Cardiac fibroblast (primary cell): ENCODE results near the gene CAPN2.

Source experiments
- DNase-seq, 2 donors: peaks; one replicate each; pipeline versions ENCODE4 v3.0.0 to v3.0.0-alpha.2; 2010; ENCODE audit warnings: low read depth in 2 of 2
- H3K4me3 ChIP-seq, 2 donors: replicated peaks in 1 of 2; 1 replicate in 1 of 2; 2 replicates in 1 of 2; pipeline ENCODE4 v1.5.1; 2011; ENCODE audit warnings: low read depth in 2 of 2, low read length in 2 of 2, mild to moderate bottlenecking in 2 of 2, moderate library complexity in 1 of 2
- TF ChIP-seq, protein P1 (sequence below): IDR thresholded peaks from one replicate; pipeline ENCODE4 v1.5.1; 2011; ENCODE audit warnings: low read depth, mild to moderate bottlenecking, low read length, inconsistent platforms

The CAPN2 gene

DNA sequence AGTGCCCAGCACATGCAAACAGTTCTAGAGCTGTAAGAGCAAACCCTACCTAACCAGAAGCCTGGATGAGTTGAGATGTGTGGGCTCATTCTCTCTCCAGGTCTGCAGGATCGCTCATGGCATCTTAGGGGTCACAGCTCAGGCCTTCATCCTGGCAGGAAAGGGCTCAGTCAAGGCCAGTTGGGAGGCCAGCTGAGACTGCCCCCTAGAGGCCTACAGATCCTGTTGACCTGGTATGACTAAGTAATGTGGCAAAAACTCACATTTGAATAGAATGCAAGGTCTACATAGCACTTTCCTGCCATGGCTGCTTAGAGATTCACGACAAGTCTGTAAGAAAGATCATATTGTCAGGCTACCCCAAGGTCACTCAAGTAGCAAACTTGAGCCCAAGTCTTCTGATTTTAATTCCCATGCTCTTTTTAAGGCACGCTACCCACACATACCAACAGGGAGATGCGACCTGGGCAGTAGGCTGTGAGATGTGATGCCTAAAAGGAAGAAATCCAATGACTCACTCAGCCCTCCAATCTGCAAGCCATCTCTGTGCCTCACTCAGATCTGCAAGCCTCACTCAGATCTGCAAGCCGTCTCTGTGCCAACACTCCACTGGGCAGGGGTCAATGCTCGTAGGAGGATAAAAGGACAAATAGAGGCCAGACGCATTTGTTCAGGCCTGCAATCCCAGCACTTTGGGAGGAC lies 41.7 kb upstream of the CAPN2 start:
- no peak overlapping the region for H3K4me3 ChIP-seq
- DNase-seq, result peak; percentile 29 to 59
- TF ChIP-seq, protein P1, sequence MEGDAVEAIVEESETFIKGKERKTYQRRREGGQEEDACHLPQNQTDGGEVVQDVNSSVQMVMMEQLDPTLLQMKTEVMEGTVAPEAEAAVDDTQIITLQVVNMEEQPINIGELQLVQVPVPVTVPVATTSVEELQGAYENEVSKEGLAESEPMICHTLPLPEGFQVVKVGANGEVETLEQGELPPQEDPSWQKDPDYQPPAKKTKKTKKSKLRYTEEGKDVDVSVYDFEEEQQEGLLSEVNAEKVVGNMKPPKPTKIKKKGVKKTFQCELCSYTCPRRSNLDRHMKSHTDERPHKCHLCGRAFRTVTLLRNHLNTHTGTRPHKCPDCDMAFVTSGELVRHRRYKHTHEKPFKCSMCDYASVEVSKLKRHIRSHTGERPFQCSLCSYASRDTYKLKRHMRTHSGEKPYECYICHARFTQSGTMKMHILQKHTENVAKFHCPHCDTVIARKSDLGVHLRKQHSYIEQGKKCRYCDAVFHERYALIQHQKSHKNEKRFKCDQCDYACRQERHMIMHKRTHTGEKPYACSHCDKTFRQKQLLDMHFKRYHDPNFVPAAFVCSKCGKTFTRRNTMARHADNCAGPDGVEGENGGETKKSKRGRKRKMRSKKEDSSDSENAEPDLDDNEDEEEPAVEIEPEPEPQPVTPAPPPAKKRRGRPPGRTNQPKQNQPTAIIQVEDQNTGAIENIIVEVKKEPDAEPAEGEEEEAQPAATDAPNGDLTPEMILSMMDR, result peak; percentile 65

DNA sequence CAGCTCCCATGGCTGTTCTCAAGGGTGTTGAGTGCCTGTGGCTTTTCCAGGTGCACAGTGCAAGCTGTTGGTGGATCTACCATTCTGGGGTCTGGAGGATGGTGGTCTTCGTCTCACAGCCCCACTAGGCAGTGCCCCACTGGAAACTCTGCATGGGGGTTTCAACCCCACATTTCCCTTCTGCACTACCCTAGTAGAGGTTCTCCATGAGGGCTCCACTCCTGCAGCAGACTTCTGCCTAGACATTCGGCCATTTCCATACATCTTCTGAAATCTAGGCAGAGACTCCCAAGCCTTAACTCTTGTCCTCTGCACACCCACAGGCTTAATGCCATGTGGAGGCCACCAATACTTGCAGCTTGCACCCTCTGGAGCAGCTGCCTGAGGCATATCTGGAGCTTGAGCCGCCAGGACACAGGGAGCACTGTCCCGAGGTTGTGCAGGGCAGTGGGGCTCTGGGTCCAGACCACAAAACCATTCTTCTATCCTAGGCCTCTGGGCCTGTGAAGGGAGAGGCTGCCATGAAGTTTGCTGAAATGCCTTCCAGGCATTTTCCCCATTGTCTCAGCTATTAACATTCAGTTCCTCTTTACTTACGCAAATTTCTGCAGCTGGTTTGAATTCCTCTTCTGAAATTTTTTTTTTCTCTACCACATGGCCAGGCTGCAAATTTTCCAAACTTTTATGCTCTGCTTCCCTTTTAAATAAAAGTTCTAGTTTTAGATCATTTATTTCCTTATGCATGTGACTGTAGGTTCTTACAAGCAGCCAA lies 38.0 kb upstream of the CAPN2 start:
- H3K4me3 ChIP-seq, result no peak overlapping the region
- TF ChIP-seq, protein P1, result no peak
- no peak for DNase-seq

DNA sequence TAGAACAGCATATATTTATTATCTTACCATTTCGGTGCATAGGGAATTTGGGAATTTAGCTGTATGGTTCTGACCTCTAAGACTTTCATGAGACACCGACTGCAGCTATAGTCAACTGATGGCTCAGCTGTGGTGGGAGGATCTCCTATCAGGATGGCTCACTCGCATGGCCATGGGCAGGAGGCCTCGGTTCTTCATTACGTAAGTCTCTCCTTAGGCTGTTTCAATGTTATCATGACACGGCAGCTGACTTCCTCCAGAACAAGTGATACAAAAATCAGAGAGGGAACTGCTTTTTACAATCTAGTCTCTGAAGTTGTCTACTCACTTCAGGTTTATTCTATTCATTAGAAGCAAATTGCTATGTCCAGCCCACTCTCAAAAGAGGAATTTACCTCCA lies 33.5 kb upstream of the CAPN2 start:
- TF ChIP-seq, protein P1, result no peak
- no peak for DNase-seq

DNA sequence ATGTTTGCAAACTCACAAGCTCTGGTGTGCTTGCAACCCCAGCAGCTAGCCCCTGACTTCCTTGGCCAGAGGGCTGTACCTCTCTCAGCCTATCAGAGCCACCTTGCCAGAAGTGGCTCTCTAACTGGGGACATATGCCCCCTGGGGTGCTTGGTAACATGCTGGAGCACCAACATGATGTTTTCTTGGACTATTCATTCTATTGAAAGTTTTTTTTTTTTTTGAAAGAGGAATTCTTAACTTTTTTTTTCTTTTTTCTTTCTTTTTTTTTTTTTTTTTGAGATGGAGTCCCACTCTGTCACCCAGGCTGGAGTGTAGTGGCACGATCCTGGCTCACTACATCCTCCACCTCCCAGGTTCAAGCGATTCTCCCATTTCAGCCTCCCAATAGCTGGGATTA lies 32.2 kb upstream of the CAPN2 start:
- TF ChIP-seq, protein P1, result no peak
- H3K4me3 ChIP-seq, result no peak overlapping the region
- no peak for DNase-seq

More for the DNA sequence above, 33.5 kb upstream of the CAPN2 start:
- H3K4me3 ChIP-seq, result no peak overlapping the region

DNA sequence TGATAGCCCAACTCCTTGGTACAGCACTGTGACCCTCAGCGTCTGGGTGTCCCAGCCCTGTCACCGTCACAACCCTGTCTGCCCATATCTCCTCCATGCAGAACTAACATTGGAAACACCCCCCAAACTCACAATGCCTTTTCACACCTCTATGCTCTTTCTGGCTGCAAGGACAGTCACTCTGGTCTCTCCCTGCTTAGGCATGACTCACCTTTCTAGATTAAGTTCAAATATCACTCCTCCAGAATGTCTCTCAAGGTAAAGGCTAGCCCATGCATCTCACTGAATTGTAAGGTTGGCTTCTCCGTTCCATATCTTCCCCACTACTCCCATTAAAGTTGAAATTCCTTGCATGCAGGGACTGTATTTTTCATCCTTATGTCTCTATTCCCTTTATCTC lies 29.8 kb upstream of the CAPN2 start:
- no peak for DNase-seq
- TF ChIP-seq, protein P1, result no peak

DNA sequence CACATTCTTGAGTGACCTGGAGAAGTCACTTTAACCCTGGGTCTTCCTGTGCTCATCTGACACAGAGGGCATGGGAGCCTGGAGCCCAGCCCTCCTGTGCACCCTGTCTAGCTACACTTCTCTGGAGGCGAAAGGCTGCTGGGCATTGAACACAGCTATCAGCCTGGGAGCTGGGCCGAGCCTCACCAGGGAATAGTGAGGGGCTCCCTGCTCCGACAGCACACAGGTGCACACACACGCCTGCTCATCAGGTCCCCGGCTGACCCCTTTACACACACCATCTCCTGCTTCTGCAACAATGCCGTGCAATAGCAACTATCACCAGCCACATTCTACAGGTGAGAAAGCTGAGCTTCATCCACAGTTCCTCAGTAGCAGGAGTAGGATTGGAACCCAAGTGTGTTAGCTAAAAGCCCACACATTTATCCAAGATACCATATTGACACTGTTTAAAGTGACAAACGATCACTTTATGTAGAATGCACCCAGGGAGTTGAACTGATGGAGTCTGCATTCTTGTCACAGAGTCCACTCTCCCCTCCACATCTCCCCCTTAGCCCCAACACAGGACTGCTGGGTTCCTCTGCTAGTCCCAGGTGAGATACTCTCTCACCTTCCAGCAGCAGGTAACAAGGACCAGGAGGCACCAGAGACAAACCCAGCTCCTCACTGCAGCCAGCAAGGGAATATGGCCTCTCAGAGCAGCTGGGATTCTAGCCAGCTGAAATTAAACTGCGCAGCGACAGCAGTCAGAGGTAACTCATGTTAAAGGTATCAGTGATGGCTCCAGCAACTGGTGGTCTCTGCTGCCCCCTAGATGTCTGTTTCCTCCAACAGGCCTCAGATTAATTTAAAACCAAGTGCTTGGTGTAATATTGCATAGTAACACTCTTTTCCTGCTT lies 28.5 kb upstream of the CAPN2 start:
- peak; percentile 61 to 66 for DNase-seq
- TF ChIP-seq, protein P1, result peak; percentile 59
- H3K4me3 ChIP-seq, result no peak overlapping the region

More for the DNA sequence above, 29.8 kb upstream of the CAPN2 start:
- H3K4me3 ChIP-seq, result no peak overlapping the region
